Fibroblast of mammary gland (primary cell): ENCODE data around the gene KANK4.

Source experiments
- DNase-seq: peaks from one replicate; pipeline ENCODE4 v3.0.0-alpha.2; 2010; ENCODE audit warnings: low read depth
- H3K4me3 ChIP-seq: 2 replicates; pipeline ENCODE4 v1.5.1; 2011; ENCODE audit warnings: low read depth, mild to moderate bottlenecking, low read length, moderate library complexity; ENCODE audit not compliant: control insufficient read depth
- CTCF ChIP-seq: conservative IDR thresholded peaks from 2 replicates; pipeline ENCODE4 v1.5.1; 2011; ENCODE audit warnings: low read depth, low read length, inconsistent platforms; ENCODE audit not compliant: control insufficient read depth, insufficient read depth

KANK4 gene

GRCh38 chr1:62213075-62213914, 105.9 kb downstream of the KANK4 start:
- no peak overlapping the region for H3K4me3 ChIP-seq
- no peak for DNase-seq
- TF ChIP-seq CTCF: no peak

GRCh38 chr1:62212411-62212810, 106.8 kb downstream of the KANK4 start:
- no peak for DNase-seq
- no peak for TF ChIP-seq CTCF
- no peak overlapping the region for H3K4me3 ChIP-seq

- DNase-seq: peak; percentile 6
- no peak for TF ChIP-seq CTCF
- no peak overlapping the region for H3K4me3 ChIP-seq
These were observed 108.3 kb downstream of the KANK4 start for GRCh38 chr1:62210960-62211359.

GRCh38 chr1:62209931-62210595, 109.2 kb downstream of the KANK4 start:
- no peak overlapping the region for H3K4me3 ChIP-seq
- peak; percentile 55 for DNase-seq
- no peak for TF ChIP-seq CTCF

- DNase-seq: no peak
These were observed 110.3 kb downstream of the KANK4 start for GRCh38 chr1:62208970-62209369.

GRCh38 chr1:62208087-62208486, 111.1 kb downstream of the KANK4 start:
- no peak for DNase-seq
- no peak for TF ChIP-seq CTCF

More at GRCh38 chr1:62208970-62209369, 110.3 kb downstream of the KANK4 start:
- TF ChIP-seq CTCF: no peak
- no peak overlapping the region for H3K4me3 ChIP-seq

More at GRCh38 chr1:62208087-62208486, 111.1 kb downstream of the KANK4 start:
- no peak overlapping the region for H3K4me3 ChIP-seq
